ENCODE results near the gene TAB2. TPM values are rescaled to one million over a fixed set of nuclear protein-coding genes. Genes with fewer than 3 reads are reported as not detected.

Gene TAB2
- total RNA-seq, 4 donors from 2014 or later, result 80.2 to 98.8 (median 91.2) TPM

GRCh38 chr6:149429427-149430360 lies 112.2 kb downstream of the TAB2 start:
- Histone ChIP-seq H3K4me1 (peaks cover 3 to 18% (median 9%) of the 10 kb centered on the region in 4 donors), H3K27me3 (no peaks in the 10 kb centered on the region), H3K4me3 (no peak overlapping the region), H3K9me3 (no peaks in the 10 kb centered on the region), H3K36me3 (no peaks in the 10 kb centered on the region), H3K27ac (replicated peaks in 1 of 4) (no peak overlapping the region)
- 89% methylated on average over 26 of the region's 26 CpGs for WGBS
- intact Hi-C loops (cut with DNase I), result loop anchor here (5.0 kb wide), 2 partner anchors 88 to 402 kb away; no protein-coding TSS in a partner anchor
- TF ChIP-seq POLR2A (IDR thresholded peaks at IDR 0.05; ENCODE audit: low read depth), result no peak
- TF ChIP-seq POLR2AphosphoS5 (IDR thresholded peaks at IDR 0.05), result no peak
- no peak for TF ChIP-seq CTCF (IDR thresholded peaks at IDR 0.05)
- TF ChIP-seq EP300 (IDR thresholded peaks at IDR 0.05), result no peak
- peak; percentile 39 for DNase-seq (ENCODE audit: extremely low spot score)

GRCh38 chr6:149431905-149432775 lies 114.6 kb downstream of the TAB2 start:
- Histone ChIP-seq H3K4me3 (peak overlapping the region in 1 of 4 donors; percentile 18), H3K36me3 (no peaks in the 10 kb centered on the region), H3K27me3 (no peaks in the 10 kb centered on the region), H3K27ac (replicated peaks in 1 of 4) (no peak overlapping the region), H3K4me1 (peaks cover 3 to 18% (median 9%) of the 10 kb centered on the region in 4 donors), H3K9me3 (no peaks in the 10 kb centered on the region)
- TF ChIP-seq EP300 (IDR thresholded peaks at IDR 0.05), result no peak
- TF ChIP-seq POLR2A (IDR thresholded peaks at IDR 0.05; ENCODE audit: low read depth), result no peak
- peak in 1 of 2 donors; percentile 27 for TF ChIP-seq POLR2AphosphoS5 (IDR thresholded peaks at IDR 0.05)
- peak; percentile 94 to 95 (median 94) for TF ChIP-seq CTCF (IDR thresholded peaks at IDR 0.05)
- peak; percentile 97 for DNase-seq (ENCODE audit: extremely low spot score)
- intact Hi-C loops (cut with DNase I), result loop anchor here (1.0 to 5.0 kb wide), 3 partner anchors 85 to 405 kb away; no protein-coding TSS in a partner anchor
- 35% methylated on average over 19 of the region's 19 CpGs for WGBS

GRCh38 chr6:149433405-149433804 lies 115.9 kb downstream of the TAB2 start:
- no peak for TF ChIP-seq EP300 (IDR thresholded peaks at IDR 0.05)
- TF ChIP-seq POLR2AphosphoS5 (IDR thresholded peaks at IDR 0.05), result no peak
- no peak for TF ChIP-seq POLR2A (IDR thresholded peaks at IDR 0.05; ENCODE audit: low read depth)
- TF ChIP-seq CTCF (IDR thresholded peaks at IDR 0.05), result no peak
- Histone ChIP-seq H3K4me1 (peaks cover 3 to 18% (median 9%) of the 10 kb centered on the region in 4 donors), H3K27ac (replicated peaks in 1 of 4) (no peak overlapping the region), H3K27me3 (no peaks in the 10 kb centered on the region), H3K4me3 (no peak overlapping the region), H3K36me3 (no peaks in the 10 kb centered on the region), H3K9me3 (no peaks in the 10 kb centered on the region)
- intact Hi-C loops (cut with DNase I), result loop anchor here (5.0 kb wide), 2 partner anchors 84 to 406 kb away; no protein-coding TSS in a partner anchor
- DNase-seq (ENCODE audit: extremely low spot score), result no peak
- 83% methylated on average over 2 of the region's 2 CpGs for WGBS

- H3K36me3 ChIP-seq, result no peaks in the 10 kb centered on the region
- no peak overlapping the region for H3K4me3 ChIP-seq
- TF ChIP-seq EP300 (IDR thresholded peaks at IDR 0.05), result no peak
- no peak for TF ChIP-seq CTCF (IDR thresholded peaks at IDR 0.05)
- TF ChIP-seq POLR2A (IDR thresholded peaks at IDR 0.05; ENCODE audit: low read depth), result no peak
- TF ChIP-seq POLR2AphosphoS5 (IDR thresholded peaks at IDR 0.05), result no peak
- WGBS, result 33% methylated on average over 1 of the region's 1 CpG
- intact Hi-C loops (cut with DNase I), result loop anchor here (5.0 kb wide), 2 partner anchors 83 to 407 kb away; no protein-coding TSS in a partner anchor
- H3K4me1 ChIP-seq, result peaks cover 3 to 18% (median 9%) of the 10 kb centered on the region in 4 donors
- H3K27ac ChIP-seq (replicated peaks in 1 of 4), result no peak overlapping the region
- no peaks in the 10 kb centered on the region for H3K9me3 ChIP-seq
- DNase-seq (ENCODE audit: extremely low spot score), result no peak
- no peaks in the 10 kb centered on the region for H3K27me3 ChIP-seq
Measured at GRCh38 chr6:149433881-149434280, 116.4 kb downstream of the TAB2 start.

All from esophagus muscularis mucosa (tissue), 4 donors.